ENCODE measurements around the gene FLYWCH1.

The FLYWCH1 gene

DNA sequence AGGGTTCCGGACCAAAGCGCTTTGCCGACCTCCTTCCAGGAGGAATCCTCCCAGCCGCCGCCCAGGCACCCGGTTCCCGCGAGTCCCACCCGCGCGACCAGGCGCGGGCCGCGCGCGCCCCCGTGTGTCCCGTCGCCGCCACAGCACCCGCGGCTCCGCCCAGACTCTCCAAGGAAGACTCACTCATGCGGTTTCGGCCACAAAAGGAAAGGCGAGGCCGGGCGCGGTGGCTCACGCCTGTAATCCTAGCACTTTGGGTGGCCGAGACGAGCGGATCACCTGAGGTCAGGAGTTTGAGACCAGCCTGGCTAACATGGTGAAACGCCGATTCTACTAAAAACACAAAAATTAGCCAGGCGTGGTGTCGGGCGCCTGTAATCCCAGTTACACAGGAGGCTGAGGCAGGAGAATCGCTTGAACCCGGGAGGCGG, 72.0 kb downstream of the FLYWCH1 start:
- DNase-seq (ENCODE audit: low spot score): peak; percentile 74

DNA sequence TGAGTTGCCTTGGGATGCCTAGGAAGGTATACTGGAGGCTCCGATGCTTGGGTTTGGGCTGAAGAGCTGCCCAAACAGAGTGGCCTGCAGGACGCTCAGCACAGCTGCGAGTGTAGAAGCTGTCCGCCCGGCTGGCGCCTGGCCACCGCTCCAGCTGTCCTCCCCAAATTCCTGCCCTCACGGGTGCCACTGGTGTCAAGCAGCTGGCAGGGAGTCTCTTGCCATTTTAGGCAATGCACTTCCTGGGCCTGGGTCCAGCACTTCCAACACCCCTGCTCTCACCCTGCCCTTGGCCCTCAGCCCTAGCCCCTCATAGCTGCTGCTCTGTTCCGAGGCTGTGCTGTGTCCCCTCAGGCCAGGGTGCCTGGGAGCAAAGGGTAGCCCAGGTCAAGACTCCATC, 73.7 kb downstream of the FLYWCH1 start:
- no peak for DNase-seq (ENCODE audit: low spot score)

DNA sequence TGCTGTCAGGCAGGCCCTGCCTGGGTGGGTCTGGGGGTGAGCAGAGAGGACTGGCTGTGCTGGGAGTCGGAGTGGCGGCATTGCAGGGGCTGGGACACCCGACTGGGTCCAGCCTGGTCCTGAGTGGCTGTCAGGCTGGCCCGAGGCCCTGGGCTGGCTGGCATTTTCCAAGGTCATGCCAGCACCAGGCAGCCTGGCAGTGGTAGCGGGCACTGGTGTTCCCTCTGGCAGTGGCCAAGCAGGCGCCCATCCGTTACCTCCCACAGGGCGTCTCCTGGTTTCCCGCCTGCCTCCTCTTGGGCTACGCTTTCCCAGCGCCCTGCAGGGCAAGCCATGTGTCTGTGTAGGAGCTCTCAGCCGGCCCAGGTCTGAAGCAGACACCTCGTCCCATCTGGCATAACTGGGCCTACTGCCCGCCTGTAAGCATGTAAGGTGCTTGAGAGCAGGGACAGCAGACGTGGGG, 74.2 kb downstream of the FLYWCH1 start:
- DNase-seq (ENCODE audit: low spot score): peak; percentile 94

DNA sequence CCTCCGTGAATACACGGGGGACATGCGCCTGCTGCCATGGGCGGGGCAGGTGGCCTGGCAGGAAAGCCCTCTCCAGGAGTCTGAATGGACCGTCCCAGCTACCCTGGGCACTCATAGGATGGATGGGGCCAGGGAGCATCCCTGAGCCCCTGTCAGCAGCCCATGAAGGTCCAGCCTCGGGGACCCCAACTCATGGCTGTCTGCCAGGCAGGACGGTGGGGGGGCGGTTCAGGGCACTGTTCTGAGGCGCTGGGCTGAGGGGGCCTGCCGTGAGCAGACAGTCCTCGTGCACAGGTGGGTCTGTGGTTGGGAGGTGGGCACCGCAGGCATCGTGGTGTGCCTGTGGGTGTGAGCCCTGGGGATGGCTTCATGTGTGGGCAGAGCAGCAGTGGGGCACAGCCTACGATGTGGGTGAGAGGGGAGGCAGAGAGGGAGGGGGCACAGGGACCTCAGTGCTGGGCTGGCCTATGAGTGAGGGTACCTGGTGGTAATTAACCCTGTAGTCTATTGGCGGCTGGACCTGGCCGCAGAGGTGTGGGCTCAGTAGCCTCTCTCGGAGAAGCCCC, 75.0 kb downstream of the FLYWCH1 start:
- DNase-seq (ENCODE audit: low spot score): no peak

DNA sequence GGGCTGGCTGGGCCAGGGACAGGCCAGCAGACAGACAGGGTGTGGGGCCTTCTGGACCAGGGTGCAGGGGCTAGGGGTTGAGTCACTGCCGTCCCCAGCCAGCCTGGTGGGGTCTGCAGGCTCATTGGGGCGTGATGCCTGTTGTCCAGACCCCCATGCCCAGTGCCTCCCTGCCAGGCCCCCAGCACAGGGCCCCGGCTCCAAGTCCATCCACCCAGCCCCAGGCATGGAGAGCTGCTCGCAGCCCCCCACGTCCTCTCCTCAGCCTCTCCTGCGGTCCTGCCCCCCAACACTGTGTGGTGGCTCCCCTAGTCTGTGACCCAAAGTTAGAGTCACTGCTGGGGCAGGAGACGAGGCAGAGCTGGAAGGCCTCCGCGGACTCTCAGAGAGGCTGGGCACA, 75.6 kb downstream of the FLYWCH1 start:
- no peak for DNase-seq (ENCODE audit: low spot score)

DNA sequence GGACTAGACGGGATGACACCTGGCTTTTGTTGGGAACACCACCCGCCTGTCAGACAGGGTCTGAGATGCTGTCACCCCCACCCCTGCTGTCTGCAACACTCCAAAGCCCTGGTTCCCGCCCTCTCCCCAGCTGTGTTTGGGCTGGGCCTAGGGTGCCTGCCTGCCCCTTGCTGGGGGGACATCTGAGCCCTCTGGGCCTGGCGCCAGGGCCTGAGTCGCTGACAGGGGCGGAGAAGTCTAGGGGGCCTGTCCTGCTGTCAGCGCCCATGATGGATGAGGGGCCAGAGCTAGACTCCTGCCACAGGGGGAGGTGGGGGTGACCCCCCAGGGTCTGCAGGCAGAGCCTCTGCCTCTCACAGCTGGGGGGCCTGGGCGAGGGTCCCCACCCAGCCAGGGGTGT, 76.1 kb downstream of the FLYWCH1 start:
- no peak for DNase-seq (ENCODE audit: low spot score)

DNA sequence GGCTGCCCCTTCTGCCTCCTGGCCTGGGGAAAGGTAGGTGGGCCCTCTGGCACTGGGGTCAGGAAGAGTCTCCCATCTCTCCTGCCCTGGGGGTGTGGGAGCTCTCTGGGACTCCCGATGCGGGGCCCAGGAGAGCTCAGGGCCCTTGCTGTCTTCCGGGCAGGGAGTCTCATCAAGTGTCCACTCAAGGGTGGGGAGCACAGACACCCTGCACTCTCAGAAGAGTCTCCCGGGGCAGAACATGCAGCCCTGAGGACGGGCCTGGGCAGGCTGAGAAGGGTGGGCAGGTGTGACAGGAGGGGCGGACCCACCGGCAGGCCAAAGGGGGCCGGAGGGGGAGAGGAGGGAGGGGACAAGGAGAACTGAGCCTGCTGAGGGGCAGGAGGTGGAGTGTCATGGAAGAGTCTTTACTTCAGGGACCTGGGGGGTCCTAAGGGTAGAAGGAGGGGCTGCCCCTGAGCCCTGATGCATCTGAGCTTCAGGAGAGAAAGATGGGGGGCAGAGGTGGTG, 76.9 kb downstream of the FLYWCH1 start:
- no peak for DNase-seq (ENCODE audit: low spot score)

DNA sequence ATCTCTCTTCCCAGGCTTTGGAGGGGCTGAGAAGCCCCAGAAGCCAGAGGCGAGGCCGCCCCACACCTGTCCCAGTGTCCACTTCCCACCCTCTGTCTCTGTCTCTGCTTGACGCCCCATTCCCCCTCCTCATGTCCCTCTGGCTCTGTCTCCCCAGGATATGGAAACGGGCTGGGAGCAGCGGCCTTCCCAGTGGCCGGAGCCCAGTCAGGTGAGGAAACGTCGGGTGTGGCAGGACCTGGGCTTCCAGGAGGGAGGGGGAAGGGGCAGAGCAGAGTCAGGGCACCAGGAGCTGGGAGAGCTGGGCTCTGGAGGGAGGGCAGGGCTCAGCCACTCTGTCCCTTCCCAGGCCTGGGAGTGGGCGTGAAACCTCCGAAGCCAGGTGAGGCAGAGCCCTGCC, 79.2 kb downstream of the FLYWCH1 start:
- no peak for DNase-seq (ENCODE audit: low spot score)

DNA sequence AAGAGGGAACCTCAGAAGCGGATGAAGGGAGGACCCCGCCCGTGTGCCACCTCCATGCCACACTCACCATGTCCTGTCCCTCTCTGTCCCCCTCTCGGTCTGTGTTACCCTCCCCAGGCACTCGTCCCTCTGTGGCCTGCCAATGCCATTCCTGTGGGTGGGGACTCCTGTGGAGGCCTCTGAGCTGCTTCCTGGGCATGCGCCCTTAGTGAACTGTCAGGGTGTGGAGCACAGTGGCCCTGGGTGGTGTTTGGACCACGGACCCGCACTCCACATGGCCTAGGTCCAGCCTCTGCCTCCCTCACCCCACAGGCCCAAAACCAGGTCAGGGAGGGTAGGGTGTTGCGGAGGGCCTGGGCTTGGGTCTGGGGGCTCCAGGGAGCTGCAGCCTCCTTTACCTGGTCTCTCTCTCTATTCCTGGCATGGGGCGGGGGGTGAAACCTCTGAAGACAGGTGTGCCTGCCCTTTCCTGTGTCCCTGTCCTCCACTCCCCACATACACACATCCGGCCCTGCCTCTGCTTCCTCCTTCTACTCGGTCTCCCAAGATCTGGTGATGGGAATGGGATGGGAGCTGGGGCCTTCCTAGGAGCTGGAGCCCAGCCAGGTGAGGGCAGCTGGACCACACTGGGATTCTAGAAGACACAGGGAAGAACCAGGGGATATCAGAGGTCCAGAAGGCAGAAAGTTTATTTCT, 80.0 kb downstream of the FLYWCH1 start:
- no peak for DNase-seq (ENCODE audit: low spot score)

DNA sequence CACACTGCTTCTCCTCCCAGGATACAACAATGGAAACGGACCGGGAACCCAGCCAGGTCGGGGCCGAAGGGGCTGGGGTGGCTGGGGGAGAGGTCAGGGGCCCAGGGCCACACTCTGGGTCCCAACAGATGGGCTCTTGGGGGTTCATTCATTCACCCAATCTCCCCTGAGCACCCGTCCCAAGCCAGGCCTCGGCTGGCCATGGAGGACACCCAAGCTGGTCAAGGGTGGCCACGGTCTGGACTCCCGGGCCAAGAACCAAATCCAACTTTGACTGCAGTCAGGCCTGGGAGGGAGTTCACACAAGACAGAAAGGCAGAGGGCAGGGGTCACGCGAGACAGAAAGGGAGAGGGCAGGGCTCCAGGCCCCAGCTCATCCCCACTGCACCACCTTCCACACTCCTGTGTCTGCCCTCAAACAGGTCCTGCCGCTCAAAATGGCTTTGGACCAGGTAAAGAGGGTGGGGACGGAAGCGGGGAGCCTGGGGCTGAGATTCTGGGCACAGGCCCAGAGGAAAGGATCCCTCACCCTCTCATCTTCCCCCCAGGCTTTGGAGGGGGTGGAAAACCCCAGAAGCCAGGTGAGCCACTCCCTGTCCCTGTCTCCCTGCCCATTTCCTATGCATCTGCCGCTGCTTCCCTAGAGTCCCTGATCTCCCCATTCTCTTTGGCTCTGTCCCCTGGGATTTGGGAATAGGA, 80.8 kb downstream of the FLYWCH1 start:
- DNase-seq (ENCODE audit: low spot score): no peak

DNA sequence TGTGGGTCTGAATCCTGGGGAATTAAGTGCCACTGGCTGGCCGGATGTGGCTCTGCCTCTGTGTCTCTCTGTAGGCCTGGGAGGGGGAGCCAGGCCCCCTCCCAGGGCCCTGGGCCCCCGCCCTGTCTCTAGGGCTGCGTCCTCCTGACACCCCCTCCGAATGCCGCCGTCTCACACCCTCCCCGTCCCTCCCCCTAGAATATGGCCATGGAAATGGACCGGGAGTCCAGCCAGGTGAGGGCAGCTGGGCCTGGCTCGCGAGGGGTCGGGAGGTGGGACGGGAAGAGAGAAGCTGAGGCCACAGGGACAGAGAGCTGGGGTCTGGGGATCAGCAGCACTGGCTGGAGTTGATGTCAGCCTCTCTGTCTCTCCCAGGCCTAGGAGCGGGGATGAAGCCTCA, 84.6 kb downstream of the FLYWCH1 start:
- no peak for DNase-seq (ENCODE audit: low spot score)

DNA sequence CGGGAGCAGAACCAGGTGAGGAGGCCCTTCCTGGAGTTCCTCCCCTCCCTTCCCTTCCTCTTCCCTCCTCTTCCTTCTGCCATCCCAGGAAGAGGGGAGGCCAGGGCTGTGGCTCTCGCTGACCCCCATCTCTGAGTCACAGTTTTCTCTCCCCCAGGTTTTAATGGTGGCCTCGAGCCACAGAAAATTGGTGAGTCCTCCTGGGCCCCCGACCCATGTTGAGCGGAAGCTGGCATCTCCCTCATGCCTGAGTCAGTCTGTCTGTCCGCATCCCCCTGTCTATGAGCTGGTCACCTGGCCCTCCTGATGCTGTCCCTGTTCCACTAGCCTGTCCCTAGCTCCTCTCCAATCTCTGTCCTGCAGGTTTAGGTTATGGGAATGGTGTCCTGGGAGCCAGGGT, 88.2 kb downstream of the FLYWCH1 start:
- DNase-seq (ENCODE audit: low spot score): no peak

DNA sequence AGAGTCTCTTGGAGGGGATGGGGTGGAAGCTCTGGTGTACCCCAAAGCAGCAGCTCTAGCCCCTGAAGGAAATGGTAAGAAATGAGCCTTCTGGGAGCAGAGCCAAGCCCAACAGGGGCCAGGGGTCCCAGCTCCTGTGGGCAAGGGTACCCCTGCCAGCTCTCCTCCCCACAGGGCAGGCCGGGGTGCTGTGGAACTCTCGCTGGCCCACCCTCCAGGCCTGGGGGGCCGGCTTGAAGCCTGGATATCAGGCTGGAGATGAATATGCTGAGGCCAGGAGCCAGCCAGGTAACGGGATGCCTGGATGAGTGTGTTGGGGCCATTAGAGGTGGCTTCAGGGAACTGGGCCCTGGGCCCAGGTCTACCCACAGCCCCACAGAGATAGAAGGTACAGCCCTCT, 88.8 kb downstream of the FLYWCH1 start:
- no peak for DNase-seq (ENCODE audit: low spot score)

Data from cerebellar cortex (tissue), 1 donor.